Neural progenitor cell (in vitro differentiated cells): ENCODE results near the gene GLIPR1L1. TPM values are rescaled to one million over a fixed set of nuclear protein-coding genes. Genes with fewer than 3 reads are reported as not detected.

ENCODE experiments used
- DNase-seq: peaks from one replicate; pipeline ENCODE4 v3.0.0-alpha.2; 2016; ENCODE audit warnings: low spot score
- H2AFZ ChIP-seq: fragments of 200-600 bp; sonication (generic); replicated peaks from 2 replicates; pipeline ENCODE4 v1.6.1; 2016; ENCODE audit warnings: antibody characterized with exemption
- H3F3A ChIP-seq: fragments of 200-600 bp; sonication (generic); 2 replicates; pipeline ENCODE4 v1.6.1; 2016; ENCODE audit warnings: antibody characterized with exemption, low read depth
- H3K27ac ChIP-seq: fragments of 200-600 bp; sonication (generic); 2 replicates; pipeline ENCODE4 v1.5.1; 2016; ENCODE audit warnings: mild to moderate bottlenecking
- H3K27me3 ChIP-seq: fragments of 200-600 bp; sonication (generic); 2 replicates; pipeline ENCODE4 v1.6.1; 2016; ENCODE audit warnings: mild to moderate bottlenecking, moderate library complexity
- H3K36me3 ChIP-seq: fragments of 200-600 bp; sonication (generic); 2 replicates; pipeline ENCODE4 v1.5.1; 2016
- H3K4me1 ChIP-seq: fragments of 200-600 bp; sonication (generic); 2 replicates; pipeline ENCODE4 v1.6.1; 2016; ENCODE audit warnings: mixed run types
- H3K4me2 ChIP-seq: fragments of 200-600 bp; sonication (generic); 2 replicates; pipeline ENCODE4 v1.6.1; 2016
- H3K4me3 ChIP-seq: fragments of 200-600 bp; sonication (generic); 2 replicates; pipeline ENCODE4 v1.5.1; 2016
- H3K79me2 ChIP-seq: fragments of 200-600 bp; sonication (generic); 2 replicates; pipeline ENCODE4 v1.6.1; 2016; ENCODE audit warnings: low read depth
- H3K9ac ChIP-seq: fragments of 200-600 bp; sonication (generic); 2 replicates; pipeline ENCODE4 v1.6.1; 2016
- H3K9me3 ChIP-seq: fragments of 200-600 bp; sonication (generic); 2 replicates; pipeline ENCODE4 v1.5.1; 2016; ENCODE audit warnings: low read depth
- H4K20me1 ChIP-seq: fragments of 200-600 bp; sonication (generic); 2 replicates; pipeline ENCODE4 v1.6.1; 2016; ENCODE audit warnings: low read depth
- H3K27ac Mint-ChIP-seq: 3 replicates; pipeline ENCODE4 v1.8.0; 2021; ENCODE audit warnings: mixed read lengths
- H3K27me3 Mint-ChIP-seq: 2 replicates; pipeline ENCODE4 v1.8.0; 2022; ENCODE audit warnings: low read depth, mild to moderate bottlenecking, inconsistent platforms, moderate library complexity, mixed read lengths; ENCODE audit not compliant: insufficient read depth
- H3K36me3 Mint-ChIP-seq: 3 replicates; pipeline ENCODE4 v1.8.0; 2021; ENCODE audit warnings: mixed read lengths
- H3K4me1 Mint-ChIP-seq: 3 replicates; pipeline ENCODE4 v1.8.0; 2021; ENCODE audit warnings: mixed read lengths
- H3K4me3 Mint-ChIP-seq: 3 replicates; pipeline ENCODE4 v1.8.0; 2021; ENCODE audit warnings: mild to moderate bottlenecking, moderate library complexity, mixed read lengths
- H3K9me3 Mint-ChIP-seq: 3 replicates; pipeline ENCODE4 v1.8.0; 2020; ENCODE audit warnings: mixed read lengths
- EZH2 ChIP-seq: fragments of 200-600 bp; sonication (generic); IDR thresholded peaks from 2 replicates; pipeline ENCODE4 v1.6.1; 2017; ENCODE audit warnings: antibody characterized with exemption, mild to moderate bottlenecking, moderate library complexity
- EZH2phosphoT487 ChIP-seq: fragments of 200-600 bp; sonication (generic); IDR thresholded peaks from 2 replicates; pipeline ENCODE4 v1.6.1; 2017; ENCODE audit warnings: antibody characterized with exemption
- total RNA-seq: library from RNA; depleted of rRNA; stranded (reverse); fragments of >200 nt; gene quantifications from 2 replicates; pipeline ENCODE4 v1.2.3, GENCODE V29; 2015; ENCODE audit warnings: low replicate concordance
- TF ChIP-seq, protein P1 (sequence below): fragments of 200-600 bp; sonication (generic); IDR thresholded peaks from 2 replicates; pipeline ENCODE4 v1.5.1; 2017; ENCODE audit warnings: antibody characterized with exemption, mild to moderate bottlenecking

GLIPR1L1 gene
- total RNA-seq, 1 donor from 2014 or later, result not detected

DNA sequence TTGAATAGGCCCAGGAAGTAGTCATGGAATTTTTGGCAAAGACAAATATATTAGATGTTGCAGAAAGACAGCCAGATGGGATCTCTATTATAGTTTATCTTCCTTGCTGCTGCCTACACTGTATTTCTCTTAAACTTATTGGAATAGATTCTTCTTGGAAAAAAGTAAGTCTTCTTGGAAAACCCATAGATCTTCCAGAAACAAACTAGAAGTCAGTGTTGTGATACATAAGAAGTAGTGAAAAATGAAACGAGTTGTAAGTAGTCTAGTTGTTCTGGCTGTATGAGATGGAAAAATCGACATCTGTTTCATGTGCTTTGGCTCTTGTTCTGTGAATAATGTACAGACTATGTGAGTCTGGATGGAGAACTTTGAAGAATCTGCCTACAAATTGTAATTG lies 85.4 kb downstream of the GLIPR1L1 start:
- Mint-ChIP-seq H3K9me3 (no peaks in the 10 kb centered on the region), H3K36me3 (no peaks in the 10 kb centered on the region), H3K4me1 (no peaks in the 10 kb centered on the region), H3K4me3 (no peak overlapping the region), H3K27me3 (no peaks in the 10 kb centered on the region), H3K27ac (no peak overlapping the region)
- Histone ChIP-seq H3K27me3 (no peaks in the 10 kb centered on the region), H2AFZ (no peak overlapping the region), H3K79me2 (no peaks in the 10 kb centered on the region), H3K4me3 (no peak overlapping the region), H3F3A (no peaks in the 10 kb centered on the region), H3K9ac (no peak overlapping the region), H3K36me3 (no peaks in the 10 kb centered on the region), H3K4me1 (no peaks in the 10 kb centered on the region), H3K4me2 (no peak overlapping the region), H3K9me3 (no peaks in the 10 kb centered on the region), H4K20me1 (no peaks in the 10 kb centered on the region), H3K27ac (no peak overlapping the region)
- no peak for TF ChIP-seq EZH2phosphoT487
- TF ChIP-seq, protein P1, sequence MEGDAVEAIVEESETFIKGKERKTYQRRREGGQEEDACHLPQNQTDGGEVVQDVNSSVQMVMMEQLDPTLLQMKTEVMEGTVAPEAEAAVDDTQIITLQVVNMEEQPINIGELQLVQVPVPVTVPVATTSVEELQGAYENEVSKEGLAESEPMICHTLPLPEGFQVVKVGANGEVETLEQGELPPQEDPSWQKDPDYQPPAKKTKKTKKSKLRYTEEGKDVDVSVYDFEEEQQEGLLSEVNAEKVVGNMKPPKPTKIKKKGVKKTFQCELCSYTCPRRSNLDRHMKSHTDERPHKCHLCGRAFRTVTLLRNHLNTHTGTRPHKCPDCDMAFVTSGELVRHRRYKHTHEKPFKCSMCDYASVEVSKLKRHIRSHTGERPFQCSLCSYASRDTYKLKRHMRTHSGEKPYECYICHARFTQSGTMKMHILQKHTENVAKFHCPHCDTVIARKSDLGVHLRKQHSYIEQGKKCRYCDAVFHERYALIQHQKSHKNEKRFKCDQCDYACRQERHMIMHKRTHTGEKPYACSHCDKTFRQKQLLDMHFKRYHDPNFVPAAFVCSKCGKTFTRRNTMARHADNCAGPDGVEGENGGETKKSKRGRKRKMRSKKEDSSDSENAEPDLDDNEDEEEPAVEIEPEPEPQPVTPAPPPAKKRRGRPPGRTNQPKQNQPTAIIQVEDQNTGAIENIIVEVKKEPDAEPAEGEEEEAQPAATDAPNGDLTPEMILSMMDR, result no peak
- no peak for TF ChIP-seq EZH2
- DNase-seq, result no peak

Other genes starting within 250 kb of the GLIPR1L1 start
- gene KCNC2, start 124.8 kb upstream of the GLIPR1L1 start, total RNA-seq, result not detected in 2 replicates
- gene CAPS2, start 4.3 kb upstream of the GLIPR1L1 start, total RNA-seq, result 14.4 and 20.1 TPM in 2 replicates
- gene GLIPR1L2, start 56.4 kb downstream of the GLIPR1L1 start, total RNA-seq, result 0.31 TPM in 1 of 2 replicates, not detected in the other
- gene GLIPR1, start 146.1 kb downstream of the GLIPR1L1 start, total RNA-seq, result 0.03 and 0.04 TPM in 2 replicates
- 39.4 and 70.0 TPM in 2 replicates for gene KRR1, start 176.9 kb downstream of the GLIPR1L1 start, total RNA-seq